GM23338 (cell line): ENCODE measurements around the gene COG2. TPM values are rescaled to one million over a fixed set of nuclear protein-coding genes. Genes with fewer than 3 reads are reported as not detected.

Experiments used
- ATAC-seq: fragments of 200-7000 bp; cut with Tn5 transposase; 3 replicates; pipeline ENCODE4 v1.9.1; 2020
- DNase-seq: peaks from one replicate; pipeline ENCODE4 v3.0.0-alpha.2; 2015; ENCODE audit warnings: low spot score
- H2AFZ ChIP-seq: fragments of 200-600 bp; sonication (generic); 2 replicates; pipeline ENCODE4 v1.8.0; 2016; ENCODE audit warnings: antibody characterized with exemption, mild to moderate bottlenecking, moderate library complexity
- H3F3A ChIP-seq: fragments of 200-600 bp; sonication (generic); replicated peaks from 2 replicates; pipeline ENCODE4 v1.8.0; 2017; ENCODE audit warnings: antibody characterized with exemption, mixed run types, low read depth
- H3K27ac ChIP-seq: fragments of 200-600 bp; sonication (generic); 2 replicates; pipeline ENCODE4 v1.6.1; 2016; ENCODE audit warnings: low read depth
- H3K27me3 ChIP-seq: fragments of 200-600 bp; sonication (generic); 2 replicates; pipeline ENCODE4 v1.8.0; 2016; ENCODE audit warnings: mild to moderate bottlenecking, mixed run types, moderate library complexity; ENCODE audit not compliant: insufficient read depth
- H3K36me3 ChIP-seq: fragments of 200-600 bp; sonication (generic); 2 replicates; pipeline ENCODE4 v1.8.0; 2016; ENCODE audit warnings: mild to moderate bottlenecking; ENCODE audit not compliant: insufficient read depth
- H3K4me1 ChIP-seq: fragments of 200-600 bp; sonication (generic); 2 replicates; pipeline ENCODE4 v1.8.0; 2016; ENCODE audit warnings: mild to moderate bottlenecking, moderate library complexity; ENCODE audit not compliant: insufficient read depth
- H3K4me2 ChIP-seq: fragments of 200-600 bp; sonication (generic); 2 replicates; pipeline ENCODE4 v1.7.1; 2017; ENCODE audit warnings: mixed run types
- H3K4me3 ChIP-seq: fragments of 200-600 bp; sonication (generic); 2 replicates; pipeline ENCODE4 v1.6.1; 2016; ENCODE audit warnings: mixed run types
- H3K79me2 ChIP-seq: fragments of 200-600 bp; sonication (generic); replicated peaks from 2 replicates; pipeline ENCODE4 v1.8.0; 2017; ENCODE audit warnings: mild to moderate bottlenecking; ENCODE audit not compliant: insufficient read depth
- H3K9me2 ChIP-seq: fragments of 200-600 bp; sonication (generic); 2 replicates; pipeline ENCODE4 v1.8.0; 2017; ENCODE audit not compliant: insufficient read depth
- H4K20me1 ChIP-seq: fragments of 200-600 bp; sonication (generic); replicated peaks from 2 replicates; pipeline ENCODE4 v1.8.0; 2017; ENCODE audit warnings: mild to moderate bottlenecking; ENCODE audit not compliant: insufficient read depth
- H3K27ac Mint-ChIP-seq: 2 replicates; pipeline ENCODE4 v1.8.0; 2020; ENCODE audit warnings: inconsistent platforms, mild to moderate bottlenecking, moderate library complexity, mixed read lengths
- H3K27me3 Mint-ChIP-seq: 3 replicates; pipeline ENCODE4 v1.8.0; 2022; ENCODE audit warnings: low read depth, mild to moderate bottlenecking, moderate library complexity, mixed read lengths, inconsistent platforms; ENCODE audit not compliant: insufficient read depth, poor library complexity
- H3K36me3 Mint-ChIP-seq: 3 replicates; pipeline ENCODE4 v1.8.0; 2021; ENCODE audit warnings: low read depth, mild to moderate bottlenecking, inconsistent platforms, moderate library complexity, mixed read lengths
- H3K4me1 Mint-ChIP-seq: 3 replicates; pipeline ENCODE4 v1.8.0; 2020; ENCODE audit warnings: mild to moderate bottlenecking, inconsistent platforms, mixed read lengths
- H3K4me3 Mint-ChIP-seq: 3 replicates; pipeline ENCODE4 v1.8.0; 2021; ENCODE audit warnings: moderate library complexity, mild to moderate bottlenecking, inconsistent platforms, mixed read lengths
- H3K9me3 Mint-ChIP-seq: 3 replicates; pipeline ENCODE4 v1.8.0; 2020; ENCODE audit warnings: moderate library complexity, mild to moderate bottlenecking, inconsistent platforms, mixed read lengths
- CREB1 ChIP-seq: fragments of 250-450 bp; sonication (Bioruptor Pico); IDR thresholded peaks from 2 replicates; pipeline ENCODE4 v1.5.0; 2020; ENCODE audit warnings: low read depth, mild to moderate bottlenecking, moderate library complexity
- CTCF ChIP-seq, 2 experiments: fragments of 200-600 bp in 1 of 2; sonication (generic) in 1 of 2; conservative IDR thresholded peaks; 2 replicates each; pipeline versions ENCODE4 v1.5.1 to v1.6.1; 2016 to 2017; ENCODE audit warnings: antibody characterized with exemption in 2 of 2, low read depth in 2 of 2, mild to moderate bottlenecking in 2 of 2, moderate library complexity in 1 of 2
- ETS1 ChIP-seq: IDR thresholded peaks from 2 replicates; pipeline ENCODE4 v1.6.1; 2016; ENCODE audit warnings: antibody characterized with exemption
- EZH2 ChIP-seq: fragments of 200-600 bp; sonication (generic); IDR thresholded peaks from one replicate; pipeline ENCODE4 v1.8.0; 2017; ENCODE audit warnings: antibody characterized with exemption, mild to moderate bottlenecking, low read depth; ENCODE audit not compliant: unreplicated experiment
- EZH2phosphoT487 ChIP-seq: fragments of 200-600 bp; sonication (generic); IDR thresholded peaks from one replicate; pipeline ENCODE4 v1.8.1; 2018; ENCODE audit warnings: antibody characterized with exemption; ENCODE audit not compliant: unreplicated experiment
- JUNB ChIP-seq: IDR thresholded peaks from one replicate; pipeline ENCODE4 v1.6.1; 2016; ENCODE audit warnings: antibody characterized with exemption; ENCODE audit not compliant: unreplicated experiment
- NANOG ChIP-seq: IDR thresholded peaks from 2 replicates; pipeline ENCODE4 v1.6.1; 2016; ENCODE audit warnings: antibody characterized with exemption, borderline replicate concordance
- POLR2AphosphoS5 ChIP-seq: IDR thresholded peaks from 2 replicates; pipeline ENCODE4 v1.6.1; 2016; ENCODE audit warnings: antibody characterized with exemption, low read depth
- STAT1 ChIP-seq: IDR thresholded peaks from one replicate; pipeline ENCODE4 v1.6.1; 2016; ENCODE audit warnings: antibody characterized with exemption; ENCODE audit not compliant: unreplicated experiment
- ZNF114 ChIP-seq: fragments of 250-450 bp; sonication (Bioruptor Pico); IDR thresholded peaks from 2 replicates; pipeline ENCODE4 v1.5.0; 2020; ENCODE audit warnings: mild to moderate bottlenecking, moderate library complexity
- ZNF331 ChIP-seq: fragments of 250-450 bp; sonication (Bioruptor Pico); IDR thresholded peaks from 2 replicates; pipeline ENCODE4 v1.5.0; 2020; ENCODE audit warnings: low read depth, mild to moderate bottlenecking, moderate library complexity
- ZNF462 ChIP-seq: fragments of 250-450 bp; sonication (Bioruptor Pico); IDR thresholded peaks from 2 replicates; pipeline ENCODE4 v1.5.0; 2020; ENCODE audit warnings: mild to moderate bottlenecking, moderate library complexity
- polyA plus RNA-seq: library from polyadenylated mRNA; unstranded; fragments of >200 nt; fragmentation: Nextera tagmentation; extraction: Ambion mirVana; gene quantifications from 2 replicates; pipeline ENCODE4 v1.2.1, GENCODE V29; 2016
- total RNA-seq: library from RNA; depleted of rRNA; stranded (reverse); fragments of >200 nt; shearing (Covaris generic); gene quantifications from 2 replicates; pipeline ENCODE4 v1.2.3, GENCODE V29; 2014
- TF ChIP-seq, protein P1 (sequence below): IDR thresholded peaks from one replicate; pipeline ENCODE4 v1.6.1; 2018; ENCODE audit warnings: antibody characterized with exemption; ENCODE audit not compliant: unreplicated experiment

The COG2 gene
- total and polyA plus RNA-seq, 2 experiments from 2014 or later: 35.8 to 38.5 TPM

GRCh38 chr1:230631477-230631876 lies 10.8 kb upstream of the COG2 start:
- Histone ChIP-seq H3K9me2 (peaks cover 3% of the 10 kb centered on the region; the same call in 1 of the 2 replicates), H3F3A (no peaks in the 10 kb centered on the region)
- no peak for ATAC-seq

More at GRCh38 chr1:230631477-230631876, 10.8 kb upstream of the COG2 start:
- Histone ChIP-seq H3K4me2 (no peak overlapping the region), H3K4me1 (no peaks in the 10 kb centered on the region), H3K79me2 (no peaks in the 10 kb centered on the region), H4K20me1 (no peaks in the 10 kb centered on the region), H3K36me3 (no peaks in the 10 kb centered on the region), H3K27ac (no peak overlapping the region), H3K27me3 (no peaks in the 10 kb centered on the region), H2AFZ (no peak overlapping the region), H3K4me3 (no peak overlapping the region)
- H3K36me3 Mint-ChIP-seq: no peaks in the 10 kb centered on the region
- DNase-seq: no peak
- H3K9me3 Mint-ChIP-seq: no peaks in the 10 kb centered on the region
- TF ChIP-seq, protein P1, sequence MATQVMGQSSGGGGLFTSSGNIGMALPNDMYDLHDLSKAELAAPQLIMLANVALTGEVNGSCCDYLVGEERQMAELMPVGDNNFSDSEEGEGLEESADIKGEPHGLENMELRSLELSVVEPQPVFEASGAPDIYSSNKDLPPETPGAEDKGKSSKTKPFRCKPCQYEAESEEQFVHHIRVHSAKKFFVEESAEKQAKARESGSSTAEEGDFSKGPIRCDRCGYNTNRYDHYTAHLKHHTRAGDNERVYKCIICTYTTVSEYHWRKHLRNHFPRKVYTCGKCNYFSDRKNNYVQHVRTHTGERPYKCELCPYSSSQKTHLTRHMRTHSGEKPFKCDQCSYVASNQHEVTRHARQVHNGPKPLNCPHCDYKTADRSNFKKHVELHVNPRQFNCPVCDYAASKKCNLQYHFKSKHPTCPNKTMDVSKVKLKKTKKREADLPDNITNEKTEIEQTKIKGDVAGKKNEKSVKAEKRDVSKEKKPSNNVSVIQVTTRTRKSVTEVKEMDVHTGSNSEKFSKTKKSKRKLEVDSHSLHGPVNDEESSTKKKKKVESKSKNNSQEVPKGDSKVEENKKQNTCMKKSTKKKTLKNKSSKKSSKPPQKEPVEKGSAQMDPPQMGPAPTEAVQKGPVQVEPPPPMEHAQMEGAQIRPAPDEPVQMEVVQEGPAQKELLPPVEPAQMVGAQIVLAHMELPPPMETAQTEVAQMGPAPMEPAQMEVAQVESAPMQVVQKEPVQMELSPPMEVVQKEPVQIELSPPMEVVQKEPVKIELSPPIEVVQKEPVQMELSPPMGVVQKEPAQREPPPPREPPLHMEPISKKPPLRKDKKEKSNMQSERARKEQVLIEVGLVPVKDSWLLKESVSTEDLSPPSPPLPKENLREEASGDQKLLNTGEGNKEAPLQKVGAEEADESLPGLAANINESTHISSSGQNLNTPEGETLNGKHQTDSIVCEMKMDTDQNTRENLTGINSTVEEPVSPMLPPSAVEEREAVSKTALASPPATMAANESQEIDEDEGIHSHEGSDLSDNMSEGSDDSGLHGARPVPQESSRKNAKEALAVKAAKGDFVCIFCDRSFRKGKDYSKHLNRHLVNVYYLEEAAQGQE: no peak
- no peak for TF ChIP-seq EZH2phosphoT487
- TF ChIP-seq STAT1: no peak
- TF ChIP-seq ZNF462 (CRISPR knock-in tag): no peak
- no peak for TF ChIP-seq ZNF331
- no peak for TF ChIP-seq POLR2AphosphoS5
- TF ChIP-seq NANOG: no peak
- no peak for TF ChIP-seq JUNB
- TF ChIP-seq ETS1: no peak
- no peak for TF ChIP-seq EZH2
- no peak for TF ChIP-seq ZNF114 (CRISPR knock-in tag)
- TF ChIP-seq CREB1: no peak
- TF ChIP-seq CTCF (conservative IDR thresholded peaks at IDR 0.05; ENCODE audit: low read depth in 2 of 2): no peak
- H3K27me3 Mint-ChIP-seq: peaks cover 2% of the 10 kb centered on the region
- peaks cover 4% of the 10 kb centered on the region; the same call in 1 of the 3 replicates for H3K4me1 Mint-ChIP-seq
- no peak overlapping the region for H3K27ac Mint-ChIP-seq
- no peak overlapping the region for H3K4me3 Mint-ChIP-seq
